Measurements from ENCODE around the gene NEIL3. TPM values are rescaled to one million over a fixed set of nuclear protein-coding genes. Genes with fewer than 3 reads are reported as not detected.

NEIL3 gene
- total RNA-seq, 1 experiment from 2014 or later, result 6.3 TPM

DNA sequence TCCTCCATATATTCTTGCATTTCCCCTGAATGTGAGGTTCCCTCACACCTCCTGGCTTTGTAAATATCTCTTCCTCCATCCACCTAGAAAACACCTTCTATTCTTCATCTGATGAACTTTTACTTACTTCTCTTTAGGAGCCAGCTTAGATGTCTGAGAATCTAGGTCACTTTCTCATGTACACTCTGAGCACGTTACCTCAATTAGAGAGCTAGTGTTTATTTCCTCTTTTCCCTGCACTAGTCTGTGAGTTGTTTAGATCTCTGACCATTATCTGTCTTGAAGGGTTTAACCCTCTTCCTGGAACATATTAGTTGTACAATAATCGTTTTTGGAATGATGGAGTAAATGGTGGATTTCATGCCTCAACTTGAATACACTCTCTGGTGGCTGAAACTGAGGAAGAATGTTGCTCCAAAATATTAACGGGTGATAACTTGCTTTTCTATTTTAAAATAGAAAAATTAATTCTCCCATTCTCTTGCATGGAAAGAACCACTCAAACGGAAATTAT lies 8.5 kb upstream of the NEIL3 start:
- no peaks in the 10 kb centered on the region for H3K27me3 Mint-ChIP-seq (ENCODE audit: low read depth)
- H3K79me1 ChIP-seq (ENCODE audit: insufficient read depth, low read depth, low read length, poor library complexity, severe bottlenecking), result no peaks in the 10 kb centered on the region
- no peak overlapping the region for H2BK5ac ChIP-seq (ENCODE audit: insufficient read length, low read length)
- H3K14ac ChIP-seq (ENCODE audit: insufficient read depth, low read length), result no peak overlapping the region
- peaks cover 7 to 8% (median 8%) of the 10 kb centered on the region in 3 experiments; a peak in 6 of 7 replicates for H3K36me3 Mint-ChIP-seq (ENCODE audit: insufficient read depth in 1 of 3, low read depth in 3 of 3)
- DNase-seq, result no peak
- H3K4ac ChIP-seq (ENCODE audit: low read depth, low read length), result no peak overlapping the region
- H2BK15ac ChIP-seq (ENCODE audit: low read depth, low read length), result no peak overlapping the region
- no peaks in the 10 kb centered on the region for H3K23me2 ChIP-seq (ENCODE audit: insufficient read length, low read depth, low read length, poor library complexity, severe bottlenecking)
- no peak overlapping the region for H3K4me2 ChIP-seq (ENCODE audit: insufficient read depth, insufficient read length, low read length)
- H3K9me3 ChIP-seq (ENCODE audit: control insufficient read depth, low read depth, low read length), result peaks cover 4% of the 10 kb centered on the region
- no peak overlapping the region for H3K23ac ChIP-seq (ENCODE audit: insufficient read length, low read depth, low read length)
- no peak overlapping the region for H3K4me3 Mint-ChIP-seq
- no peak overlapping the region for H3T11ph ChIP-seq (ENCODE audit: low read length)
- WGBS (ENCODE audit: extremely low coverage, insufficient read length, low lambda C conversion rate), result no CpG with 5 or more reads among the region's 4 CpGs
- H2BK120ac ChIP-seq (ENCODE audit: low read depth, low read length, poor library complexity, severe bottlenecking), result no peak overlapping the region
- no peak overlapping the region for H3K27ac Mint-ChIP-seq
- H4K8ac ChIP-seq (replicated peaks; ENCODE audit: insufficient read length, low read depth, low read length), result no peak overlapping the region
- no peak overlapping the region for H2AFZ ChIP-seq (ENCODE audit: low read length)
- no peaks in the 10 kb centered on the region for H3K4me1 Mint-ChIP-seq
- no peak overlapping the region for H4K5ac ChIP-seq (ENCODE audit: insufficient read length, low read depth, low read length)
- no peak overlapping the region for H3K27ac ChIP-seq (ENCODE audit: insufficient read length, low read depth, low read length)
- no peaks in the 10 kb centered on the region; the same call in 1 of the 2 replicates for H3K4me1 ChIP-seq (ENCODE audit: insufficient read depth, low read length)
- H3K18ac ChIP-seq (ENCODE audit: insufficient read length, low read depth, low read length), result no peak overlapping the region
- no peaks in the 10 kb centered on the region for H3K27me3 ChIP-seq (ENCODE audit: insufficient read depth, low read length)
- no peak overlapping the region for H2AK5ac ChIP-seq (ENCODE audit: insufficient read length, low read length)
- no peak overlapping the region for H2BK12ac ChIP-seq (ENCODE audit: insufficient read length, low read depth, low read length)
- H3K56ac ChIP-seq (ENCODE audit: insufficient read length, low read depth, low read length), result no peak overlapping the region
- H4K20me1 ChIP-seq (ENCODE audit: control insufficient read depth, insufficient read depth, insufficient read length), result no peaks in the 10 kb centered on the region
- no peak overlapping the region for H2BK20ac ChIP-seq (ENCODE audit: low read depth, low read length, poor library complexity, severe bottlenecking)
- H4K91ac ChIP-seq (ENCODE audit: insufficient read length, low read depth, low read length), result no peak overlapping the region
- H3K9ac ChIP-seq (ENCODE audit: extremely low read depth, insufficient read length, low read length), result no peak overlapping the region
- peaks cover 12 to 13% of the 10 kb centered on the region in 2 experiments for H3K9me3 Mint-ChIP-seq
- TF ChIP-seq, protein P1, sequence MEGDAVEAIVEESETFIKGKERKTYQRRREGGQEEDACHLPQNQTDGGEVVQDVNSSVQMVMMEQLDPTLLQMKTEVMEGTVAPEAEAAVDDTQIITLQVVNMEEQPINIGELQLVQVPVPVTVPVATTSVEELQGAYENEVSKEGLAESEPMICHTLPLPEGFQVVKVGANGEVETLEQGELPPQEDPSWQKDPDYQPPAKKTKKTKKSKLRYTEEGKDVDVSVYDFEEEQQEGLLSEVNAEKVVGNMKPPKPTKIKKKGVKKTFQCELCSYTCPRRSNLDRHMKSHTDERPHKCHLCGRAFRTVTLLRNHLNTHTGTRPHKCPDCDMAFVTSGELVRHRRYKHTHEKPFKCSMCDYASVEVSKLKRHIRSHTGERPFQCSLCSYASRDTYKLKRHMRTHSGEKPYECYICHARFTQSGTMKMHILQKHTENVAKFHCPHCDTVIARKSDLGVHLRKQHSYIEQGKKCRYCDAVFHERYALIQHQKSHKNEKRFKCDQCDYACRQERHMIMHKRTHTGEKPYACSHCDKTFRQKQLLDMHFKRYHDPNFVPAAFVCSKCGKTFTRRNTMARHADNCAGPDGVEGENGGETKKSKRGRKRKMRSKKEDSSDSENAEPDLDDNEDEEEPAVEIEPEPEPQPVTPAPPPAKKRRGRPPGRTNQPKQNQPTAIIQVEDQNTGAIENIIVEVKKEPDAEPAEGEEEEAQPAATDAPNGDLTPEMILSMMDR (conservative IDR thresholded peaks at IDR 0.05), result no peak
- H3K79me2 ChIP-seq (ENCODE audit: insufficient read depth, low read length), result no peaks in the 10 kb centered on the region

All from H9 (cell line).